HG03103 (cell line): Measurements from ENCODE around the gene PRTN3.
"Not testable (repeated sequence)": the region's sequence is repeated elsewhere in the genome, so short reads cannot be mapped to it uniquely, and the experiment has no call there.

Experiments used
- ATAC-seq: cut with Tn5 transposase; IDR thresholded peaks from one replicate; pipeline ENCODE4 v1.9.1; 2021; ENCODE audit warnings: low read depth; ENCODE audit not compliant: unreplicated experiment

PRTN3 gene

DNA sequence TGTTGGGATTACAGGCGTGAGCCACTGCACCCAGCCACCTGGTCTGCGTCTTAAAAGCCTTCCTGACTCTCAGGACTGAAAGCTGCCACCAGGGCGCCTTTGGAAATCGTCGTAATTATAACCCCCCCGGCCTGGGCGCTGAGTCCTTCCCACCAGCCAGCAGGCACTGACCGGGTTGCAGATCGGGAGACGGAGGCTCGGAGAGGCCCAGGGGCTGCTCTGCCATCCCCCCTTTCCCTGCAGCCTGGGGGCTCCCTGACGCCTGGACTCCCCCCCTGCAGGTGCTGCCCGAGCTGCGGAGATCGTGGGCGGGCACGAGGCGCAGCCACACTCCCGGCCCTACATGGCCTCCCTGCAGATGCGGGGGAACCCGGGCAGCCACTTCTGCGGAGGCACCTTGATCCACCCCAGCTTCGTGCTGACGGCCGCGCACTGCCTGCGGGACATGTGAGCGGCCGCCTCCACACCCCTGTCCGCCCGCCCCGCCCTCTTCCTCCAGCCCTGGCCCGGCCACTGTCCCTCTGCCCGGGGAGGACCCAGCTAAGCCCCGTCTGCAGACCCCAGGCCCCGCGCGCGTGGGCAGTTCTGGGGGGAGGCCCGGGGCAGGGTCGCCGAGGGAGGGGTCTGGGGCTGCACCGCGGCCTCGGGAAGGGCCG, 2.5 kb downstream of the PRTN3 start:
- ATAC-seq = no peak

DNA sequence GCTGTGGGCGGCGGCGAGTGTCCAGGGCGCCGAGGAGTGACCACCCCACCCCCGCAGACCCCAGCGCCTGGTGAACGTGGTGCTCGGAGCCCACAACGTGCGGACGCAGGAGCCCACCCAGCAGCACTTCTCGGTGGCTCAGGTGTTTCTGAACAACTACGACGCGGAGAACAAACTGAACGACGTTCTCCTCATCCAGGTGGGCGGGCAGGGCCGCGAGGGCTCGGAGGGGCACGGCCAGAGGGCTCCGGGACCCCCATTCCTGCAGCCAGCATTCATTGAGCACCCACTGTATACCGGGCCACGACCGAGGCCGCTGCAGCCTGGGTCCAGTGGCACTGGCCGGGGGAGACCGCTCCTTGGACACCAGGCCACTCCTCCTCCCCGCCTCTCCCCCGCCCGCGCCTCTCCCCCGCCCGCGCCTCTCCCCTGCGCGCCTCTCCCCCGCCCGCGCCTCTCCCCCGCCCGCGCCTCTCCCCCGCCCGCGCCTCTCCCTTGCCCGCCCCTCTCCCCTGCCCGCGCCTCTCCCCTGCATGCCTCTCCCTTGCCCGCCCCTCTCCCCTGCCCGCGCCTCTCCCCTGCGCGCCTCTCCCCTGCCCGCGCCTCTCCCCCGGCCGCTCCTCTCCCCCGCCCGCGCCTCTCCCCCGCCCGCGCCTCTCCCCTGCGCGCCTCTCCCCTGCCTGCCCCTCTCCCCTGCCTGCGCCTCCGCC, 3.2 kb downstream of the PRTN3 start:
- ATAC-seq = no peak

DNA sequence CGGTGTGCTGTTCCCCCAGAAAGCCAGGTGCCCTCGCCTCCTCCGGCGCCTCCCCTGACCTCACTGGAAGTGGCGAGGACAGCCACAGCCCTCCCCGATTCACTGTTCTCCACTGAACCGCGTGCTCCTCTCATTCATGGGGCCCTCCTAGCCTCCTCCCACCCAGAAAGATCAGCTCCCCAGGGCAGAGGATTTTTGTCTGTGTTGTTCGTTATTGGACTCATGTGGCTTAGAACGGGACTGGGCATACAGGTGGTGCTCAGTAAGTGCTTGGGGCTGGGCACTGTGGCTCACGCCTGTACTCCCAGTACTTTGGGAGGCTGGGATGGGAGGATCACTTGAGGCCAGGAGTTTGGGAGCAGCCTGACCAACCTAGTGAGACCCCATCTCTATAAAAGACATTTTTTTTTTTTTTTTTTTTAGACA, 3.8 kb downstream of the PRTN3 start:
- ATAC-seq = no peak

DNA sequence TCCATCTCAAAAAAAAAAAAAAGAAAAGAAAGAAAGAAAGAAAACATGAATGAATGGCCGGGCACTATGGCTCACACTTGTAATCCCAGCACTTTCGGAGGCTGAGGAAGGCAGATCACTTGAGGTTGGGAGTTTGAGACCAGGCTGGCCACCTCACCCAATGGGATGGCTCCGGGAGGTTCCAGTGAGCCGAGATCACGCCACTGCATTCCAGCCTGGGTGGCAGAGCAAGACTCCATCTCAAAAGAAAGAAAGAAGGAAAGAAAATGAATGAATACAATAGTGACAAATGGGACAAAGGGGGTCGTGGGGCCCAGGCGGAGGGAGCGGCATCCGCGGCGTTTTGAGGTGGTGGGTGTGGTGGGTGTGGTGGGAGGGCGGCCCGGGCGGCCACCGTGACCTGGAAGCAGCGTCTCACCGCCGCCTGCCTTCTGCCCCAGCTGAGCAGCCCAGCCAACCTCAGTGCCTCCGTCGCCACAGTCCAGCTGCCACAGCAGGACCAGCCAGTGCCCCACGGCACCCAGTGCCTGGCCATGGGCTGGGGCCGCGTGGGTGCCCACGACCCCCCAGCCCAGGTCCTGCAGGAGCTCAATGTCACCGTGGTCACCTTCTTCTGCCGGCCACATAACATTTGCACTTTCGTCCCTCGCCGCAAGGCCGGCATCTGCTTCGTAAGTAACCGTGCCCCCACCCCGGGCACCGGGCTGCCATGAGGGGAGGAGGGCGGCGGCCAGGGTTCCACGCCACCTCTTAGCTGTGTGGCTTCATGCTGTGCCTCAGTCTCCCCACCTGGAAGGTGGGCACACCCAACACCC, 5.1 kb downstream of the PRTN3 start:
- ATAC-seq = no peak

DNA sequence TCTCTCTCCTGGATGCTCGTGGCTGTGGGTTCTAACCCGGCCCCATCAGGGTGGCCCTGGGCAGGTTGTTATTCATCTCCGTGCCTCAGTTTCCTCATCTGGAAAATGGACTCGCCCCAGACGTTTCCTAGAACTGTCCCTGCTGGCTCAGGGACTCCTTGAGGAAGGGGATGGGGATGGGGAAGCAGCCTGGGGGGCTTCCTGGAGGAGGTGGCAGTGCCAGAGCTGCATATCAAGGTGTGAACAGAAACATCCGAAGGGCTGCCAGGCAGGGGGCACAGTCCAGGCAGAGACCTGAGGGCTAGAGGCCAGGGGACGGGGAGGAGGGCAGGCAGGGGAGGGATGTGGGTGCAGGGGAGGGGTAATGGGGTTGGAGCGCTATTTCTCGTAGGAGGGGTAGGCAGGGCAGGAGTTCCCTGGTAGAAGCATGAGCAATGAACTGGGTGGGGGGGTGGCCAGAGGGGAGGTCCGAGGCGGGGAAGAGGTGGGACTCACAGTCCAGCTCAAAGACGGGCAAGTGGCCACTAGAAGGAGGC, 7.7 kb downstream of the PRTN3 start:
- no peak for ATAC-seq

DNA sequence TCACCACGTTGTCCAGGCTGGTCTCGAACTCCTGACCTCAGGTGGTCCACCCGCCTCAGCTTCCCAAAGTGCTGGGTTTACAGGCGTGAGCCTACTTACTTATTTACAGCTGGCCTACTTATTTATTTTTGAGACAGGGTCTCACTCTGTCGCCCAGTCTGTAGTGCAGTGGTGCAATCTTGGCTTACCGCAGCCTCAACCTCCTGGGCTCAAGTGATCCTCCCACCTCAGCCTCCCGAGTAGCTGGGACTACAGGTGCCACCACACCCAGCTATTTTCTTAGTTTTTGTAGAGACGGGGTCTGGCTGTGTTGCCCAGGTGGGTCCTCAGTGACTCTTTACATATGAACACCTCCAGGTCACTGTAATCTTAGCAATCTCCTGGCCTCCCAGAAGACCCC, 8.4 kb downstream of the PRTN3 start:
- ATAC-seq = not testable (repeated sequence)

DNA sequence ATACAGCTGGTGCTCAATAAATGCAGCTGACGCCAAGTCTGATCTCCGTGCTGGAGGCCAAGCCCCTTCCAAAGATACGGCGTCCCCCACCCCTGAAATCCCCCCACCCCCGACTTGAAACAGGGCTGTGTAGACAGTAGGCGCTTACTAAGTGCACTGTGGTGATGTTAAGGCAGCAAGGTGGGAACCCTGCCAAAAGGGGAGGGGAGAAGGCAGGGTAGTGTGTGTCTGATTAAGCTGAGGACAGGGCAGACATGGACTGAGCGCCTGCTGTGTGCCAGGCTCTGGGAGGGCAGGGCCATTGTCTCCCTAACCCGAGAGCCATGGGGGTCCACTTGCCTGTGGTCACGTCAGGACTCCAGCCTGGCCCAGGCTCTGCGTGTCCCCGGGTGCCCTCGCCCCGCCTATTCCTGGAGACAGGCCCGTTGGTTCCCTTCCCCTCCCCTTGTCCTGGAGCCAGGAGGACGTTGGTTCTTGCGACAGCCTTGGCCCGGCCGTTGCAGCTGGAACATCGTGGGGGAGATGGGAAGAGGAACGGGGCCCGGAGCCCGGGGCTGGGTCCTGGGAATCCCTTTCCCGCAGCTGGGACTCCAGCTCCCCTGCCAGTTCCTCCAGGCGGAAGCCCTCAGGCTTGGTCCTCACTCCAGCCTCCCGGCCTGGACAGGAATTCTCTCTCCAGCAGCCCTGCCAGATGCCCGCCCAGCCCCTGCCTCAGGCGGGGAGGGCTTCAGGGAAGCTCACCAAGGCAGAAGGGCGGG, 9.6 kb downstream of the PRTN3 start:
- no peak for ATAC-seq

DNA sequence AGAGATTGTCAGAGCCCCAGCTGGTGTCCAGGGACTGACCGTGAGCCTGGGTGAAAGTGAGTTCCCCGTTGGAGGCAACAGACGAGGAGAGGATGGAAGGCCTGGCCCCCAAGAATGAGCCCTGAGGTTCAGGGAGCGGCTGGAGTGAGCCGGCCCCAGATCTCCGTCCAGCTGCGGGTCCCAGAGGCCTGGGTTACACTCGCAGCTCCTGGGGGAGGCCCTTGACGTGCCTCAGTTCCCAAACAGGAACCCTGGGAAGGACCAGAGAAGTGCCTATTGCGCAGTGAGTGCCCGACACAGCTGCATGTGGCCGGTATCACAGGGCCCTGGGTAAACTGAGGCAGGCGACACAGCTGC, 10.2 kb downstream of the PRTN3 start:
- ATAC-seq = no peak

DNA sequence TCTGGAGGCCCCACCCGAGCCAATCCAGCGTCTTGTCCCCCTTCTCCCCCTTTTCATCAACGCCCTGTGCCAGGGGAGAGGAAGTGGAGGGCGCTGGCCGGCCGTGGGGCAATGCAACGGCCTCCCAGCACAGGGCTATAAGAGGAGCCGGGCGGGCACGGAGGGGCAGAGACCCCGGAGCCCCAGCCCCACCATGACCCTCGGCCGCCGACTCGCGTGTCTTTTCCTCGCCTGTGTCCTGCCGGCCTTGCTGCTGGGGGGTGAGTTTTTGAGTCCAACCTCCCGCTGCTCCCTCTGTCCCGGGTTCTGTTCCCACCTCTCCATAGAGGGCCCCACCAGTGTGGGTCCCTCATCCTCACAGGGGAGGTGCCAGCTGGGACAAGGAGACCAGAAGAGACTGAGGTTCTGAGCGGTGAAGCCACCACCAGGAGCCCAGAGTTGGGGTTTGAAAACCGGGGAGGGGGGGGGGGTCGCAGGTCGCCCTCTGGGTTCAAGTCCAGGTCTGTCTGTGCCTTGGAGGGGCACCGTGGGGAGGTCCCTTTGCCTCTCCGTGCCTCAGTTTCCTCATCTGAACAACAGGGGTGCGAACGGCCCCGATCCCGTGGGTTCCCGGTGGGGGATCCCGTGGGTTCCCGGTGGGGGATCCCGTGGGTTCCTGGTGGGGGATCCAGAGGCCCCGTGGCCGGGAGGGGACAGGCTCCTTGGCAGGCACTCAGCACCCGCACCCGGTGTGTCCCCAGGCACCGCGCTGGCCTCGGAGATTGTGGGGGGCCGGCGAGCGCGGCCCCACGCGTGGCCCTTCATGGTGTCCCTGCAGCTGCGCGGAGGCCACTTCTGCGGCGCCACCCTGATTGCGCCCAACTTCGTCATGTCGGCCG, 11.6 kb downstream of the PRTN3 start, which contains the start of gene ELANE:
Gene ELANE (plus strand): TSS at position 168 of the 878 bp plus-strand sequence. CDS start 26 bp downstream, at position 194.
- no peak for ATAC-seq

DNA sequence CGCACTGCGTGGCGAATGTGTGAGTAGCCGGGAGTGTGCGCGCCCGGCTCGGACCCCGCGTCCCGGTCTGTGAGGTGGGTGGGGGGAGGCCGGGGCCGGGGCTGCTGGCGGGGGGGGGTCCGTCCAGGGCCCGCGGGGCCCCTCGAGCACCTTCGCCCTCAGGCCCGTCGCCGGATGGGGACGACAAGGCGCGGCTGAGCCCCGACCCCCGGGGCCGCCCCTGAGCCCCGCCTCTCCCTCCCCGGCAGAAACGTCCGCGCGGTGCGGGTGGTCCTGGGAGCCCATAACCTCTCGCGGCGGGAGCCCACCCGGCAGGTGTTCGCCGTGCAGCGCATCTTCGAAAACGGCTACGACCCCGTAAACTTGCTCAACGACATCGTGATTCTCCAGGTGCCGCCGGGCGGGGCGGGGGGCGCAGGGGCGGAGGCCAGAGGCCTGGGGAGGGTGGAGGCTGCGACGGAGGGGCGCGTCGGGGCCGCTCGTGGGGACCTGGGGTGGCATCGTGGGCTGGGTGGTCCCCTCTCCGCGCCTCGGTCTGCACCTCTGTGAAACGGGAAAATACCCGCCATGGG, 12.3 kb downstream of the PRTN3 start:
- ATAC-seq = no peak

DNA sequence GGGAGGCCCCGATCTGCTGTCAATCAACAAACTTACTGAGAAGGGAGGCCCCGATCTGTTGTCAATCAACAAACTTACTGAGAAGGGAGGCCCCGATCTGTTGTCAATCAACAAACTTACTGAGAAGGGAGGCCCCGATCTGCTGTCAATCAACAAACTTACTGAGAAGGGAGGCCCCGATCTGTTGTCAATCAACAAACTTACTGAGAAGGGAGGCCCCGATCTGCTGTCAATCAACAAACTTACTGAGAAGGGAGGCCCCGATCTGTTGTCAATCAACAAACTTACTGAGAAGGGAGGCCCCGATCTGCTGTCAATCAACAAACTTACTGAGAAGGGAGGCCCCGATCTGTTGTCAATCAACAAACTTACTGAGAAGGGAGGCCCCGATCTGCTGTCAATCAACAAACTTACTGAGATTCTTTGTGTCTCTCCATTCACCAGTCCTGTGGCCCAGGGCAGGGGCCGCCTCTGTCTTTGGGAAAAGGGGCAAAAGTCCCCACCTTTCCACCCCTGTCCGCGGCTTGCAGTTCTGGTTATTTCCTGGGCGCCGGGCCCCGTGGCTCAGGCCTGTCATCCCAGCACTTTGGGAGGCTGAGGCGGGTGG, 12.9 kb downstream of the PRTN3 start:
- not testable (repeated sequence) for ATAC-seq

DNA sequence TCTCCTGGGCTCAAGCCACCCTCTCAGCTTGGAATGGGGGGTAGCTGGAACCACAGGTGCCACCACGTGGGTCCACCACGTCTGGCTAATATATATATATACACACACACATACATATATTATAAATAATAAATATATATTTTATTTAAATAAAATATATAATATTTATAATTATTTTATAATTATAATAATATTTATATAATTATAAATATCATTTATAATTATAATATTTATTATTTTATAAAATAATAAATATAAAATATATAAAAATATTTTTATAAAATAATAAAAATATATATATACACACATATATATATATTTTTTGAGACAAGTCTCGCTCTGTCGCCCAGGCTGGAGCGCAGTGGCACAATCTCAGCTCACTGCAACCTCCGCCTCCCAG, 13.8 kb downstream of the PRTN3 start:
- ATAC-seq = no peak

DNA sequence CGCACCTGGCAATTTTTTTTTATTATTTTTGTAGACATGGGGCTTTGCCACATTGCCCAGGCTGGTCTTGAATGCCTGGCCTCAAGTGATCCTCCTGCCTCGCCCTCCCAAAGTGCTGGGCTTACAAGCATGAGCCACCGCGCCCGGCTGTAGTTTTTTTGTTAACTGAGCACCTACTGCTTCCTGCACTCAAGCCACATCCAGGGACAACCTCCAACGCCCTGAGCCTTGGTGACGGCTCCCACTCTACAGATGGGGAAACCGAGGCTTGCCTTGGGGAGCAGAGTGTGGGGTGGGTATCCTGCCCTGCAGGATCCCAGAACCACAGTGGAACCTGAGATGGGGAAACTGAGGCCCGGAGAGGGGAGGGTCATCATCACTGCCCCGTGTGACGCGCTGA, 14.3 kb downstream of the PRTN3 start:
- ATAC-seq = no peak

DNA sequence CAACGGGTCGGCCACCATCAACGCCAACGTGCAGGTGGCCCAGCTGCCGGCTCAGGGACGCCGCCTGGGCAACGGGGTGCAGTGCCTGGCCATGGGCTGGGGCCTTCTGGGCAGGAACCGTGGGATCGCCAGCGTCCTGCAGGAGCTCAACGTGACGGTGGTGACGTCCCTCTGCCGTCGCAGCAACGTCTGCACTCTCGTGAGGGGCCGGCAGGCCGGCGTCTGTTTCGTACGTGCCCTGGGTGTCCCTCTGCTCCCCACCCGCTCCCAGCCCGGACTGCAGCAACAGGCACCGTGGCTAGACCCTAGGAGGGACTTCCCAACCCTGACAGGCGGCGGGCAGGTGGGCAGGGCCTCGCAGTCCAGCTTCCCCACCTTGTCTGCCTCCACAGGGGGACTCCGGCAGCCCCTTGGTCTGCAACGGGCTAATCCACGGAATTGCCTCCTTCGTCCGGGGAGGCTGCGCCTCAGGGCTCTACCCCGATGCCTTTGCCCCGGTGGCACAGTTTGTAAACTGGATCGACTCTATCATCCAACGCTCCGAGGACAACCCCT, 14.8 kb downstream of the PRTN3 start:
- ATAC-seq = no peak

DNA sequence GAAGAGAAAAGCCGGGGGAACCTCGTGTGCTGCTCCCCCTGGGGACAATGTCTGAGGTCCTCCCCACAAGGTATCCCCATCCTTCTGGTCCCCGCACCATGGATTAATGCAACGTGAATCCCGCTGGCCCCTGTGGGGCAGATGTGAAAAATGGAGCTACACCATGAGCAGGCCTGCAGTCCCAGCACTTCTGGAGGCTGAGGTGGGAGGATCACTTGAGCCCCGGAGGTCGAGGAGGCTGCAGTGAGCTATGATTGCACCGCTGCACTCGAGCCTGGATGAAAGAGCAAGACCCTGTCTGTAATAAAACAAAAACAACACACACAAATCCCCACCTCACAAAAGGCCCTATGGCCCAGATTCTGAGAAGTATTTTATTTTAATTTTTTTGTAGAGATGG, 17.5 kb downstream of the PRTN3 start:
- no peak for ATAC-seq

DNA sequence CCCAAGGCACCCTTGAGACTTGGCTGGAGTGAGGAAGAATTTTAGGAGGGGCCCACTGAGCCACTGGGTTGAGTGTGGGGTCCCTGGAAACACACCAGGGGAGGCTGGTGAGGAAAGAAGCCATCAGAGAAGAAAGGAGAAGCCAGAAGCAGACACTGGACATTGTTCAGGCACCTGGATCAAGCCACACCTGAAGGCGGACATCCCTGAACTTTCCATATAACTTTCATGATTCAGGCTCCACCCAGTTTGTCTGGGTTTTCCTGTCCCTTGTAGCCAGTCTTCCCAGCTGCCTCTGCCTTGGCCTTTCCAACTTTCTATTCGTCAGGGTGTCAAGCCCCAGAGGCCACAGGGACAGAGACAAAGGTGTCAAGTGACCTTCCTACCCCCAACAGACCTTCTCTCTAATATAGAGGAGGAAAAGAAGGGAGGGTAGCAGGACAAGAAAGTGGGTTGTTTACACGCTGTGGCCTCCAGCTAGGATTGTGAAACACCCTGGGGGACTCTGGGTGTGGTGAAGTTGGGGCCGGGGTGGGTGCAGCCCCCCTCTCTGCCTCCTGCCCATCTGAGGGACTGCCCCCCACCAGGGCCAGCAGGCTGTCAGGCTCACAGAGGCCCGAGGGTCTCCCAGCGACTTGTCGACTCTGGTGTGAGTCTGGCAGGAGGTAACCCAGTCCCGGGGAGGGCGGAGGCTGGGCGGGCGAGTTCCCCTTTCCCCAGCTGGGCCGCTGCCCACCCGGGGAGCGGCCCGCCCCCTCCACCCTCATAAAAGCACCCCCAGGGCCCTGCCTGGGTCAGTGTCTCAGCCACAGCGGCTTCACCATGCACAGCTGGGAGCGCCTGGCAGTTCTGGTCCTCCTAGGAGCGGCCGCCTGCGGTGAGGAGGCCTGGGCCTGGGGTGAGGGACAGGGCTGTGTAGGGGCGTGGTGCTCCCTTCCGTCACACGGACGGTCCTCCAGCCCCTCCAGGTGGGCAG, 18.4 kb downstream of the PRTN3 start, which contains the start of gene CFD:
Gene CFD (plus strand): TSS at position 797 of the 976 bp plus-strand sequence. CDS start 26 bp downstream, at position 823.
- no peak for ATAC-seq

DNA sequence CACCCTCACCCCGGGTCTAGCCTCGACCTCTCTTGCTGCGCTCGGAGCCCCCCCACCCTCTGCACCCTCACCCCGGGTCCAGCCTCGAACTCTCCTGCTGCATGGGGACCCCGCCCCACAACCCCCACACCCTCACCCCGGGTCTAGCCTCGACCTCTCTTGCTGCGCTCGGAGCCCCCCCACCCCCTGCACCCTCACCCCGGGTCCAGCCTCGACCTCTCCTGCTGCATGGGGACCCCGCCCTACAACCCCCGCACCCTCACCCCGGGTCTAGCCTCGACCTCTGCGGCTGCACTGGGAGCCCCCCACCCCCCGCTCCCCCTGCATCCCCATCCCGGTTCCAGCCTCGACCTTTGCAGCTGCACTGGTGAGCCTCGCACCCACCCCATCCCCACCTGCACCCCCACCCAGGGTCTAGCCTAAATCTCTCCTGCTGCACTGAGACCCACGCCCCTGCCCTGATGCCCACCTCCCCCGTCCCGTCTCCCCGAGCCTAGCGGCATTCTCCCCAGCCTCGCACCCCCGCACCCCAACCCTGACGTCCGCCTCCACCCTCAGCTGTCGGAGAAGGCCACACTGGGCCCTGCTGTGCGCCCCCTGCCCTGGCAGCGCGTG, 20.4 kb downstream of the PRTN3 start:
- no peak for ATAC-seq
